ENCODE results near the gene PDCD11. TPM values are rescaled to one million over a fixed set of nuclear protein-coding genes. Genes with fewer than 3 reads are reported as not detected.
"Not testable (repeated sequence)": the region's sequence is repeated elsewhere in the genome, so short reads cannot be mapped to it uniquely, and the experiment has no call there.

PDCD11 gene
- polyA plus RNA-seq, 1 donor, result 40.4 TPM

GRCh38 chr10:103476046-103476768 lies 79.8 kb downstream of the PDCD11 start:
- DNase-seq, result no peak

- no peak for DNase-seq
Measured at GRCh38 chr10:103478671-103479070, 82.2 kb downstream of the PDCD11 start.

GRCh38 chr10:103479135-103479534 lies 82.7 kb downstream of the PDCD11 start, which contains the start of gene CALHM3:
TSS of gene CALHM3 (minus strand) at chr10:103479240. CDS start at chr10:103479032, 208 bp downstream.
- DNase-seq, result no peak

GRCh38 chr10:103480521-103480920 lies 84.1 kb downstream of the PDCD11 start:
- no peak for DNase-seq

- no peak for DNase-seq
Measured at GRCh38 chr10:103481974-103482531, 85.6 kb downstream of the PDCD11 start.

GRCh38 chr10:103486635-103487409 lies 90.4 kb downstream of the PDCD11 start:
- DNase-seq, result not testable (repeated sequence)

- DNase-seq, result no peak
Measured at GRCh38 chr10:103487410-103487708, 90.9 kb downstream of the PDCD11 start.

GRCh38 chr10:103490986-103491314 lies 94.5 kb downstream of the PDCD11 start:
- DNase-seq, result no peak

GRCh38 chr10:103491729-103492364 lies 95.4 kb downstream of the PDCD11 start:
- no peak for DNase-seq

GRCh38 chr10:103492655-103493261 lies 96.3 kb downstream of the PDCD11 start:
- DNase-seq, result no peak

GRCh38 chr10:103493362-103493915 lies 97.0 kb downstream of the PDCD11 start, which contains the start of gene NEURL1:
TSS of gene NEURL1 (plus strand) at chr10:103493705. CDS start at chr10:103494388, 683 bp downstream.
- DNase-seq, result no peak

- no peak for DNase-seq
Measured at GRCh38 chr10:103493916-103494877, 97.8 kb downstream of the PDCD11 start.

- no peak for DNase-seq
Measured at GRCh38 chr10:103495321-103495720, 98.9 kb downstream of the PDCD11 start.

Other genes starting within 250 kb of the PDCD11 start
- 139 TPM for gene NT5C2, start 203.4 kb upstream of the PDCD11 start, polyA plus RNA-seq (ENCODE audit: insufficient read length)
- gene RPEL1, start 150.7 kb upstream of the PDCD11 start, polyA plus RNA-seq (ENCODE audit: insufficient read length), result 0.18 TPM
- 0.53 TPM for gene INA, start 119.5 kb upstream of the PDCD11 start, polyA plus RNA-seq (ENCODE audit: insufficient read length)
- 15.7 TPM for gene PCGF6, start 45.5 kb upstream of the PDCD11 start, polyA plus RNA-seq (ENCODE audit: insufficient read length)
- gene TAF5, start 28.6 kb upstream of the PDCD11 start, polyA plus RNA-seq (ENCODE audit: insufficient read length), result 9.4 TPM
- gene ATP5MK, start 151 bp upstream of the PDCD11 start, polyA plus RNA-seq (ENCODE audit: insufficient read length), result 226 TPM
- gene CALHM2, start 55.7 kb downstream of the PDCD11 start, polyA plus RNA-seq (ENCODE audit: insufficient read length), result 10.3 TPM
- gene CALHM1, start 62.3 kb downstream of the PDCD11 start, polyA plus RNA-seq (ENCODE audit: insufficient read length), result 0.05 TPM
- gene CALHM3, start 82.6 kb downstream of the PDCD11 start, polyA plus RNA-seq (ENCODE audit: insufficient read length), result not detected
- gene NEURL1, start 97.1 kb downstream of the PDCD11 start, polyA plus RNA-seq (ENCODE audit: insufficient read length), result 1.6 TPM